HL-60 (cell line): ENCODE data around the gene EXOC6B.
"Not testable (repeated sequence)": the region's sequence is repeated elsewhere in the genome, so short reads cannot be mapped to it uniquely, and the experiment has no call there.

ENCODE experiments used
- DNase-seq, 2 experiments: peaks; one replicate each; pipeline ENCODE4 v3.0.0-alpha.2; 2010 to 2020; ENCODE audit warnings: low read depth in 1 of 2, low spot score in 1 of 2
- H3K27ac ChIP-seq: fragments of 250-450 bp; sonication (Bioruptor Pico); replicated peaks from 2 replicates; pipeline ENCODE4 v1.5.1; 2020; ENCODE audit warnings: mild to moderate bottlenecking, moderate library complexity
- H3K27me3 ChIP-seq: fragments of 250-450 bp; sonication (Bioruptor Pico); 2 replicates; pipeline ENCODE4 v1.5.1; 2021; ENCODE audit warnings: mild to moderate bottlenecking, moderate library complexity; ENCODE audit not compliant: insufficient read depth, poor library complexity, severe bottlenecking
- H3K4me3 ChIP-seq: replicated peaks from 2 replicates; pipeline ENCODE4 v1.5.1; 2011; ENCODE audit warnings: mild to moderate bottlenecking, control low read depth, low read length; ENCODE audit not compliant: insufficient read depth
- GABPA ChIP-seq: IDR thresholded peaks from 2 replicates; pipeline ENCODE4 v1.6.1; 2012; ENCODE audit warnings: low read depth
- POLR2AphosphoS5 ChIP-seq: IDR thresholded peaks from 2 replicates; pipeline ENCODE4 v1.6.1; 2012; ENCODE audit warnings: low read depth
- REST ChIP-seq: IDR thresholded peaks from 2 replicates; pipeline ENCODE4 v1.6.1; 2012; ENCODE audit warnings: low read depth; ENCODE audit not compliant: insufficient replicate concordance
- SPI1 ChIP-seq: IDR thresholded peaks from 2 replicates; pipeline ENCODE4 v1.6.1; 2012; ENCODE audit warnings: low read depth, mild to moderate bottlenecking, borderline replicate concordance
- TF ChIP-seq, protein P1 (sequence below): IDR thresholded peaks from one replicate; pipeline ENCODE4 v1.5.1; 2011; ENCODE audit warnings: low read length, control low read depth, inconsistent platforms; ENCODE audit not compliant: insufficient read depth

The EXOC6B gene

GRCh38 chr2:72562451-72563153, 263.2 kb downstream of the EXOC6B start:
- Histone ChIP-seq H3K27ac (no peak overlapping the region), H3K27me3 (no peaks in the 10 kb centered on the region), H3K4me3 (no peak overlapping the region)
- no peak for DNase-seq
- TF ChIP-seq SPI1 (no peak), REST (peak; percentile 89), POLR2AphosphoS5 (no peak)

DNA sequence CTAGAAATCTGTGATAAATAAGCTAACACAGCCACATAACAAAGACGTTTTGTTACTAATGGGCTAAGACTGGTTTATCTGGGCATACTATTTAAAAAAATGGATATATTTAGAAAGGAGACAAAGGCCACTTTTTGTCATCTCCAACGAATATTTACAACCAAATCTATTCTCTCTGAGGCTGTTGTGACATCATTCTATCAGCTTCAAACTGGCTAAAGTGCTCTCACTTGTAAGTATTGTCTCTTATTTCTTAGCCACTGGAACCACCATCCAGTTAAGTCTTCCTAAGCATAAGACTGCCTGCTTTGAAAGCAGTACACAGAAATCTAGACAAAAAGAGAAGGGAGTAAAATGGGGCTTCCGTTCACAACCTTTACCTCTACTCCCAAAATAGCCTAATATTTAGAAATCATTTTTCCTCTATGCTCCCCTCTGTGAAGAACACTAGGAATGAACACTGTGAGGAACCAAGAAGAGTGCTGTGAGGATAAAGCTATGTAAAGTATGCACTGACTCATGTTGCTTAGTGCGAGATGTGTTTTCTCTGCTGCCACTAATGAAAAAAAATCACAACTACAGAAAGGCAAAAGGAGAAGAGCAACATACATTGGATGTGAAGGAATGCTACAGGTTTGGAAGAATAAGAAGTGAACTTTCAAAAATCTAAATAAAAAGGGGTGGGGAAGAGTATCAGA, 264.1 kb downstream of the EXOC6B start:
- Histone ChIP-seq H3K27me3 (no peaks in the 10 kb centered on the region), H3K4me3 (no peak overlapping the region), H3K27ac (no peak overlapping the region)
- TF ChIP-seq POLR2AphosphoS5 (no peak), SPI1 (no peak), GABPA (no peak), REST (no peak)
- TF ChIP-seq, protein P1, sequence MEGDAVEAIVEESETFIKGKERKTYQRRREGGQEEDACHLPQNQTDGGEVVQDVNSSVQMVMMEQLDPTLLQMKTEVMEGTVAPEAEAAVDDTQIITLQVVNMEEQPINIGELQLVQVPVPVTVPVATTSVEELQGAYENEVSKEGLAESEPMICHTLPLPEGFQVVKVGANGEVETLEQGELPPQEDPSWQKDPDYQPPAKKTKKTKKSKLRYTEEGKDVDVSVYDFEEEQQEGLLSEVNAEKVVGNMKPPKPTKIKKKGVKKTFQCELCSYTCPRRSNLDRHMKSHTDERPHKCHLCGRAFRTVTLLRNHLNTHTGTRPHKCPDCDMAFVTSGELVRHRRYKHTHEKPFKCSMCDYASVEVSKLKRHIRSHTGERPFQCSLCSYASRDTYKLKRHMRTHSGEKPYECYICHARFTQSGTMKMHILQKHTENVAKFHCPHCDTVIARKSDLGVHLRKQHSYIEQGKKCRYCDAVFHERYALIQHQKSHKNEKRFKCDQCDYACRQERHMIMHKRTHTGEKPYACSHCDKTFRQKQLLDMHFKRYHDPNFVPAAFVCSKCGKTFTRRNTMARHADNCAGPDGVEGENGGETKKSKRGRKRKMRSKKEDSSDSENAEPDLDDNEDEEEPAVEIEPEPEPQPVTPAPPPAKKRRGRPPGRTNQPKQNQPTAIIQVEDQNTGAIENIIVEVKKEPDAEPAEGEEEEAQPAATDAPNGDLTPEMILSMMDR: no peak
- DNase-seq: no peak

GRCh38 chr2:72555943-72556342, 269.9 kb downstream of the EXOC6B start:
- TF ChIP-seq POLR2AphosphoS5 (no peak), SPI1 (no peak), REST (no peak), GABPA (no peak)
- TF ChIP-seq, protein P1: no peak
- Histone ChIP-seq H3K27me3 (no peaks in the 10 kb centered on the region), H3K4me3 (no peak overlapping the region), H3K27ac (no peak overlapping the region)
- no peak for DNase-seq

GRCh38 chr2:72555363-72555762, 270.5 kb downstream of the EXOC6B start:
- DNase-seq, H3K4me3 ChIP-seq, H3K27ac ChIP-seq, H3K27me3 ChIP-seq: not testable (repeated sequence)

GRCh38 chr2:72554910-72555309, 270.9 kb downstream of the EXOC6B start:
- H3K4me3 ChIP-seq, H3K27ac ChIP-seq, DNase-seq, H3K27me3 ChIP-seq: not testable (repeated sequence)
